GM12878 (cell line): ENCODE measurements around the gene SCP2D1. TPM values are rescaled to one million over a fixed set of nuclear protein-coding genes. Genes with fewer than 3 reads are reported as not detected.

Experiments
- ATF2 ChIP-seq: IDR thresholded peaks from 2 replicates; pipeline ENCODE4 v1.6.1; 2012; ENCODE audit warnings: low read length, inconsistent platforms
- BACH1 ChIP-seq: fragments of 450-650 bp; IDR thresholded peaks from 2 replicates; pipeline ENCODE4 v1.6.1; 2017; ENCODE audit warnings: mild to moderate bottlenecking, borderline replicate concordance
- BCLAF1 ChIP-seq: fragments of 450-650 bp; IDR thresholded peaks from 2 replicates; pipeline ENCODE4 v1.6.1; 2017; ENCODE audit warnings: antibody characterized with exemption, mild to moderate bottlenecking, moderate library complexity
- CHD4 ChIP-seq: fragments of 200-600 bp; sonication (generic); IDR thresholded peaks from 2 replicates; pipeline ENCODE4 v1.6.1; 2016; ENCODE audit warnings: mild to moderate bottlenecking
- IRF5 ChIP-seq: fragments of 450-650 bp; IDR thresholded peaks from 2 replicates; pipeline ENCODE4 v1.6.1; 2017; ENCODE audit warnings: borderline replicate concordance
- MAX ChIP-seq: IDR thresholded peaks from 2 replicates; pipeline ENCODE4 v1.6.1; 2012; ENCODE audit warnings: low read depth, low read length, improper control_type of control experiment
- NR2C2 ChIP-seq: IDR thresholded peaks from 2 replicates; pipeline ENCODE4 v1.6.1; 2011; ENCODE audit warnings: borderline replicate concordance, low read depth; ENCODE audit not compliant: control insufficient read depth, insufficient read length
- PBX3 ChIP-seq: IDR thresholded peaks from 2 replicates; pipeline ENCODE4 v1.6.1; 2011; ENCODE audit warnings: mild to moderate bottlenecking, low read depth, low read length, moderate library complexity; ENCODE audit not compliant: insufficient replicate concordance
- RELA ChIP-seq: fragments of 450-650 bp; IDR thresholded peaks from 2 replicates; pipeline ENCODE4 v1.8.0; 2014; ENCODE audit warnings: borderline replicate concordance; ENCODE audit not compliant: partially characterized antibody
- SKIL ChIP-seq: fragments of 450-650 bp; IDR thresholded peaks from 2 replicates; pipeline ENCODE4 v1.6.1; 2017; ENCODE audit warnings: mild to moderate bottlenecking, low read depth, inconsistent platforms; ENCODE audit not compliant: poor library complexity, severe bottlenecking
- TBL1XR1 ChIP-seq: IDR thresholded peaks from 2 replicates; pipeline ENCODE4 v1.6.1; 2012; ENCODE audit warnings: low read depth, low read length, improper control_type of control experiment
- TCF7 ChIP-seq: IDR thresholded peaks from 2 replicates; pipeline ENCODE4 v1.6.1; 2014; ENCODE audit warnings: antibody characterized with exemption, borderline replicate concordance
- ZBTB33 ChIP-seq: fragments of 450-650 bp; IDR thresholded peaks from 2 replicates; pipeline ENCODE4 v1.6.1; 2017; ENCODE audit warnings: mild to moderate bottlenecking
- polyA plus RNA-seq, 11 experiments: library from polyadenylated mRNA; depleted of rRNA in 4 of 11; unstranded in 6 of 11; stranded (reverse) in 5 of 11; fragments of >200 nt; fragmentation: Nextera tagmentation in 4 of 11; fragmentation: Illumina TruSeq in 1 of 11; extraction: Ambion mirVana in 4 of 11; extraction: Trizol in 1 of 11; gene quantifications; 1 replicate in 1 of 11; 2 replicates in 10 of 11; pipeline versions ENCODE4 v1.2.1 to v1.2.3, GENCODE V29; 2011 to 2016; ENCODE audit warnings: inconsistent platforms in 2 of 11, missing spikeins in 2 of 11, low read depth in 1 of 11
- total RNA-seq, 4 experiments: library from RNA; depleted of rRNA in 3 of 4; stranded (reverse); fragments of >200 nt in 3 of 4; fragmentation: Illumina TruSeq in 1 of 4; extraction: Trizol in 1 of 4; gene quantifications; 2 replicates each; pipeline versions ENCODE4 v1.2.1 to v1.2.3, GENCODE V29; 2013 to 2021

Gene SCP2D1
- total and polyA plus RNA-seq, 10 of the 15 experiments (the other 5 are each of a cell fraction or from before 2014, with no cell fraction given): not detected

GRCh38 chr20:18793625-18794427 is 19.8 kb upstream of the SCP2D1 start (continued):
- peak; percentile 97 for TF ChIP-seq MAX
- no peak for TF ChIP-seq ATF2
- TF ChIP-seq BCLAF1: no peak
- TF ChIP-seq PBX3: peak; percentile 23
- TF ChIP-seq TCF7: no peak
- TF ChIP-seq ZBTB33: no peak
- peak; percentile 27; the same call in 1 of the 2 replicates for TF ChIP-seq BACH1
- TF ChIP-seq TBL1XR1: 0 out of 2 replicates have a peak, but pooled peaks have one; percentile 19
- TF ChIP-seq IRF5: no peak
- TF ChIP-seq RELA: peak; percentile 94
- no peak for TF ChIP-seq NR2C2
- TF ChIP-seq SKIL: peak; percentile 54
- TF ChIP-seq CHD4: no peak
